ENCODE measurements around the gene PHACTR1.
"Not testable (repeated sequence)": the region's sequence is repeated elsewhere in the genome, so short reads cannot be mapped to it uniquely, and the experiment has no call there.

PHACTR1 gene

GRCh38 chr6:13241364-13241763 lies 524.8 kb downstream of the PHACTR1 start:
- DNase-seq (ENCODE audit: low read depth in 1 of 2, low spot score in 1 of 2), result no peak
- Histone ChIP-seq H3K4me3 (replicated peaks; ENCODE audit: insufficient read depth, low read length) (no peak overlapping the region), H3K27ac (replicated peaks) (no peak overlapping the region), H3K27me3 (ENCODE audit: insufficient read depth, poor library complexity, severe bottlenecking) (no peaks in the 10 kb centered on the region)
- no peak for TF ChIP-seq SPI1 (IDR thresholded peaks at IDR 0.05; ENCODE audit: borderline replicate concordance, low read depth)

- Histone ChIP-seq H3K27me3 (ENCODE audit: insufficient read depth, poor library complexity, severe bottlenecking) (no peaks in the 10 kb centered on the region), H3K4me3 (replicated peaks; ENCODE audit: insufficient read depth, low read length) (no peak overlapping the region), H3K27ac (replicated peaks) (no peak overlapping the region)
- TF ChIP-seq POLR2AphosphoS5 (IDR thresholded peaks at IDR 0.05; ENCODE audit: low read depth), result no peak
- TF ChIP-seq REST (IDR thresholded peaks at IDR 0.05; ENCODE audit: insufficient replicate concordance, low read depth), result no peak
- TF ChIP-seq SPI1 (IDR thresholded peaks at IDR 0.05; ENCODE audit: borderline replicate concordance, low read depth), result no peak
- TF ChIP-seq CTCF (IDR thresholded peaks at IDR 0.05; ENCODE audit: insufficient read depth, low read length), result no peak
- no peak for TF ChIP-seq GABPA (IDR thresholded peaks at IDR 0.05; ENCODE audit: low read depth)
- DNase-seq (ENCODE audit: low read depth in 1 of 2, low spot score in 1 of 2), result no peak
These were observed 525.6 kb downstream of the PHACTR1 start for GRCh38 chr6:13242178-13242577.

- H3K27ac ChIP-seq (replicated peaks), result no peak overlapping the region
- no peak for DNase-seq (ENCODE audit: low read depth in 1 of 2, low spot score in 1 of 2)
- no peak overlapping the region for H3K4me3 ChIP-seq (replicated peaks; ENCODE audit: insufficient read depth, low read length)
- no peaks in the 10 kb centered on the region for H3K27me3 ChIP-seq (ENCODE audit: insufficient read depth, poor library complexity, severe bottlenecking)
- TF ChIP-seq SPI1 (IDR thresholded peaks at IDR 0.05; ENCODE audit: borderline replicate concordance, low read depth), result no peak
- no peak for TF ChIP-seq POLR2AphosphoS5 (IDR thresholded peaks at IDR 0.05; ENCODE audit: low read depth)
- TF ChIP-seq GABPA (IDR thresholded peaks at IDR 0.05; ENCODE audit: low read depth), result no peak
- no peak for TF ChIP-seq REST (IDR thresholded peaks at IDR 0.05; ENCODE audit: insufficient replicate concordance, low read depth)
- TF ChIP-seq CTCF (IDR thresholded peaks at IDR 0.05; ENCODE audit: insufficient read depth, low read length), result no peak
These were observed 526.0 kb downstream of the PHACTR1 start for GRCh38 chr6:13242590-13242989.

- no peak for DNase-seq (ENCODE audit: low read depth in 1 of 2, low spot score in 1 of 2)
- Histone ChIP-seq H3K27ac (replicated peaks) (no peak overlapping the region), H3K27me3 (ENCODE audit: insufficient read depth, poor library complexity, severe bottlenecking) (no peaks in the 10 kb centered on the region), H3K4me3 (replicated peaks; ENCODE audit: insufficient read depth, low read length) (no peak overlapping the region)
- TF ChIP-seq REST (IDR thresholded peaks at IDR 0.05; ENCODE audit: insufficient replicate concordance, low read depth), result no peak
- TF ChIP-seq GABPA (IDR thresholded peaks at IDR 0.05; ENCODE audit: low read depth), result no peak
- no peak for TF ChIP-seq SPI1 (IDR thresholded peaks at IDR 0.05; ENCODE audit: borderline replicate concordance, low read depth)
- no peak for TF ChIP-seq CTCF (IDR thresholded peaks at IDR 0.05; ENCODE audit: insufficient read depth, low read length)
- TF ChIP-seq POLR2AphosphoS5 (IDR thresholded peaks at IDR 0.05; ENCODE audit: low read depth), result no peak
These were observed 526.5 kb downstream of the PHACTR1 start for GRCh38 chr6:13243033-13243432.

GRCh38 chr6:13243745-13244144 lies 527.2 kb downstream of the PHACTR1 start:
- not testable (repeated sequence) for H3K4me3 ChIP-seq (replicated peaks; ENCODE audit: insufficient read depth, low read length); H3K27me3 ChIP-seq (ENCODE audit: insufficient read depth, poor library complexity, severe bottlenecking); DNase-seq (ENCODE audit: low read depth in 1 of 2, low spot score in 1 of 2); H3K27ac ChIP-seq (replicated peaks)
